T47D (cell line): ENCODE results near the gene ATXN2L.
"Not testable (repeated sequence)": the region's sequence is repeated elsewhere in the genome, so short reads cannot be mapped to it uniquely, and the experiment has no call there.

Experiments
- DNase-seq, 2 experiments: peaks; one replicate each; pipeline versions ENCODE4 v3.0.0 to v3.0.0-alpha.2; 2011 to 2012; ENCODE audit warnings: low read depth in 1 of 2, low spot score in 1 of 2
- JUND ChIP-seq: IDR thresholded peaks from 2 replicates; pipeline ENCODE4 v1.6.1; 2012; ENCODE audit warnings: low read depth
- in situ Hi-C: cut with HindIII; loops from 2 replicates; pipeline ENCODE4 v1.10.0; 2016; ENCODE audit warnings: low sequenced_read_pairs, low pct_unique_long_range_greater_than_20kb

Gene ATXN2L, protein sequence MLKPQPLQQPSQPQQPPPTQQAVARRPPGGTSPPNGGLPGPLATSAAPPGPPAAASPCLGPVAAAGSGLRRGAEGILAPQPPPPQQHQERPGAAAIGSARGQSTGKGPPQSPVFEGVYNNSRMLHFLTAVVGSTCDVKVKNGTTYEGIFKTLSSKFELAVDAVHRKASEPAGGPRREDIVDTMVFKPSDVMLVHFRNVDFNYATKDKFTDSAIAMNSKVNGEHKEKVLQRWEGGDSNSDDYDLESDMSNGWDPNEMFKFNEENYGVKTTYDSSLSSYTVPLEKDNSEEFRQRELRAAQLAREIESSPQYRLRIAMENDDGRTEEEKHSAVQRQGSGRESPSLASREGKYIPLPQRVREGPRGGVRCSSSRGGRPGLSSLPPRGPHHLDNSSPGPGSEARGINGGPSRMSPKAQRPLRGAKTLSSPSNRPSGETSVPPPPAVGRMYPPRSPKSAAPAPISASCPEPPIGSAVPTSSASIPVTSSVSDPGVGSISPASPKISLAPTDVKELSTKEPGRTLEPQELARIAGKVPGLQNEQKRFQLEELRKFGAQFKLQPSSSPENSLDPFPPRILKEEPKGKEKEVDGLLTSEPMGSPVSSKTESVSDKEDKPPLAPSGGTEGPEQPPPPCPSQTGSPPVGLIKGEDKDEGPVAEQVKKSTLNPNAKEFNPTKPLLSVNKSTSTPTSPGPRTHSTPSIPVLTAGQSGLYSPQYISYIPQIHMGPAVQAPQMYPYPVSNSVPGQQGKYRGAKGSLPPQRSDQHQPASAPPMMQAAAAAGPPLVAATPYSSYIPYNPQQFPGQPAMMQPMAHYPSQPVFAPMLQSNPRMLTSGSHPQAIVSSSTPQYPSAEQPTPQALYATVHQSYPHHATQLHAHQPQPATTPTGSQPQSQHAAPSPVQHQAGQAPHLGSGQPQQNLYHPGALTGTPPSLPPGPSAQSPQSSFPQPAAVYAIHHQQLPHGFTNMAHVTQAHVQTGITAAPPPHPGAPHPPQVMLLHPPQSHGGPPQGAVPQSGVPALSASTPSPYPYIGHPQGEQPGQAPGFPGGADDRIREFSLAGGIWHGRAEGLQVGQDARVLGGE

DNA sequence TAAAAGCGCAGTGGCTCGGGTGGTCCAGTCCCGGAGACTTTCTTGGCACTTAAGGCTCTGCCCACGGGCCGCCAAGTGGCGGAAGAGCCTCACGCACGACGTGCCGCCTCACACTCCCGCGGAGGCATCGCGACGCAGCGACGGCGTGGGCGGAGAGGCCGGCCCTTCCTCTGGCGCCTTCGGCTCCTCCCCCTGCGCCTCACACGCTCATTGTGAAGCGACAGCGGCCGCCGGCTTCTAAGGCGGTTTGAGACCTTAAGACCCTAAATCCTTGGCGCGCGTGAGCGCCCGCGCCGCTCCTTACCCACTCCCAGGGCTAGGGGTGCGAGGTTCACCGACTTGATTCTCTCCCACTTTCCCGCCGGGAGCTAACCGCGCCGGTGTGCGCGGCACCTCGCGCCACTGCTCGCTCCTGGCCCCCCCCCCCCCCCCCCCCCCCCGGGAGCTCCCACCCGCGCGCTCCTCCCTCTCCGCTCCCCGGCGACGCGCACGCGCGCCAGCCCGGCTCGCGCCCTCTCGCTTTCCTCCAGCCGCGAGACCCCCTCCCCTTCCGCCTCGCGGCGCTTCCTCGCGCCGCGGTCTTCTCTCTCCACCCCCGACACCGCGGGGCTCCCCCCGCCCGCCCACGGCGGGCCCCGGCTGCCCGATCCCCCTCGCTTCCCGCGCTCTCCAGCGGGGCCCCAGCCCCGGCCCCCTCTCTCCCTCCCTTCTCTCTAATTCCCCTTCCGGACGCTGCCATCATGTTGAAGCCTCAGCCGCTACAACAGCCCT, at the start of gene ATXN2L:
TSS of gene ATXN2L (plus strand) at position 480 of the 771 bp plus-strand sequence. CDS start at position 741, 261 bp downstream.
- in situ Hi-C loops, result no loop called here
- TF ChIP-seq JUND, result no peak
- peak; percentile 80 to 98 for DNase-seq

DNA sequence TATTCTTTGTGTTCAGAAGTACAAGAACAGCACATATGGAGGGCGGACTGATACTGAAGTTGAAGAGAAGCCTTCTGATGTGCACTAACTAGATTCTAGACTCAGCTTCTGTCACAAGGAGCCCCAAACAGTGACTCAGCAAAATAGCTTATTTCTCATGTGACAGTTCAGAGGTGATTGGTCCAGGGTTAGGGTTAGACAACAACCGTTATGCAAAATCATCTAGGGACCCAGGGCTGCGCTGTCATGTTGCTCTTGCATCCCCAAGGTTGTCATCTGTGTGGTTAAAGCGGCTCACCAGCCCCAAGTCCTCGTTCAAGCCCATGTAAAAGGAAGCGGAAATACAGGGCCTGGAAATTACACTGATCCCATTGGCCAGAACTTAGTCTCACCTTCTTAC, 41.1 kb upstream of the ATXN2L start:
- in situ Hi-C loops, DNase-seq: not testable (repeated sequence)

DNA sequence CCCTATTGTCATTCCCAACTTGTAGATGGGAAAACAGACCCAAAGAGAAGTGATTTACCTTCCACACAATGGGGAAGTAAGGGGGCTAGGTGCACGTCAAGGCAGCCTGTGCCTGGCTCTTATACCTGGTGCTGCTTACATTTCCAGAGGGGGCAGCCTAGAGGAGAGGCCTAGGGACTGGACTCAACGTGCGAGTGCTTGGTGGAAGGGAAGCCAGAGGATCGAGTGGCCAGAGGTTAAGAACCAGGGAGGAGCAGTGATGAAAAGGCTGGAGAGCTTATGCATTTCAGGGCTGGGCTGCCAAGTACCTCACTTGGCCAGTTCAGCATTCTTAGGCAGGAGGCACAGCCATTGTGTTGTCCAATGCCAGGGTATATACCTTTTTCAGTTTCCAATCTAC, 40.4 kb upstream of the ATXN2L start:
- in situ Hi-C loops, result not testable (repeated sequence)

GRCh38 chr16:28802235-28803019, 20.4 kb upstream of the ATXN2L start:
- DNase-seq, result peak in 1 of 2 experiments; percentile 88
- in situ Hi-C loops, result not testable (repeated sequence)

More for the DNA sequence above, 40.4 kb upstream of the ATXN2L start:
- DNase-seq, result not testable (repeated sequence)

DNA sequence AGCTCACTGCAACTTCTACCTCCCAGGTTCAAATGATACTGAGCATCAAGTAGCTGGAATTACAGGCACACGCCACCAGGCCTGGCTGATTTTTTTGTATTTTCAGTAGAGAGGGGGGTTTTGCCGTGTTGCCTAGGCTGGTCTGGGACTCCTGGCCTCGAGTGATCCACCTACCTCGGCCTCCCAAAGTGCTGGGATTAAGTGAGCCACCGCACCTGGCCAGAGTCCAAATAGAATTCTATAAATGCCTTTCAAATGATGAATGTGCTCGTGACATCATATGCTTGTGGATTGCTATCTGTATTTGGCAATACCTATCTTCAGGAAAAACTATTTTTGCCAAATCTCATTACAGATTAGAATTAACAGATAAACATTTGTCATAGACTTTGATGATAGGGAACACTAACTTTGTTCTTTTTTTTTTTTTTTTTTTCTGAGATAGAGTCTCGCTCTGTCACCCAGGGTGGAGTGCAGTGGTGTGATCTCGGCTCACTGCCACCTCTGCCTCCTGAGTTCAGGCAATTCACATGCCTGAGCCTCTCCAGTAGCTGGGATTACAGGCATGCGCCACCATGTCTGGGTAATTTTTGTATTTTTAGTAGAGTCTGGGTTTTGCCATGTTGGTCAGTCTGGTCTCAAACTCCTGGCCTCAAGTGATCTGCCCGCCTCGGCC, 15.2 kb upstream of the ATXN2L start:
- in situ Hi-C loops, DNase-seq: not testable (repeated sequence)

DNA sequence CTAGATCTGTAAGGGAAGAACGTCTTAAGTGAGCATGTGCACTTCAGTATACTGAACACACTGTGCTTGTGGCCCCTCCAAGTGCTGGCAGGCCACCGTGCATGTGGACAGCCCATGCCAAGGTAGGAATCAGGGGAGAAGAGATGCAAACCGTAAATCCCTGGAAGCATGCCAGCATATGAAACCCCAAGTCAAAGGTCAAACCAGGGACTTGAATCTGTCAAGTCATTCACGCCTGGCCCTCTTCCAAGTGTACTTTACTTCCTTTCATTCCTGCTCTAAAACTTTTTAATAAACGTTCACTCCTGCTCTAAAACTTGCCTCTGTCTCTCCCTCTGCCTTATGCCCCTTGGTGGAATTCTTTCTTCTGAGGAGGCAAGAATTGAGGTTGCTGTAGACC, 2.8 kb upstream of the ATXN2L start:
- in situ Hi-C loops, result no loop called here
- TF ChIP-seq JUND, result no peak
- DNase-seq, result no peak

- DNase-seq, in situ Hi-C loops: not testable (repeated sequence)
Observed at GRCh38 chr16:28820546-28820945, 2.3 kb upstream of the ATXN2L start.

GRCh38 chr16:28821874-28822519, 802 bp upstream of the ATXN2L start:
- in situ Hi-C loops, result no loop called here
- DNase-seq, result no peak
- no peak for TF ChIP-seq JUND

DNA sequence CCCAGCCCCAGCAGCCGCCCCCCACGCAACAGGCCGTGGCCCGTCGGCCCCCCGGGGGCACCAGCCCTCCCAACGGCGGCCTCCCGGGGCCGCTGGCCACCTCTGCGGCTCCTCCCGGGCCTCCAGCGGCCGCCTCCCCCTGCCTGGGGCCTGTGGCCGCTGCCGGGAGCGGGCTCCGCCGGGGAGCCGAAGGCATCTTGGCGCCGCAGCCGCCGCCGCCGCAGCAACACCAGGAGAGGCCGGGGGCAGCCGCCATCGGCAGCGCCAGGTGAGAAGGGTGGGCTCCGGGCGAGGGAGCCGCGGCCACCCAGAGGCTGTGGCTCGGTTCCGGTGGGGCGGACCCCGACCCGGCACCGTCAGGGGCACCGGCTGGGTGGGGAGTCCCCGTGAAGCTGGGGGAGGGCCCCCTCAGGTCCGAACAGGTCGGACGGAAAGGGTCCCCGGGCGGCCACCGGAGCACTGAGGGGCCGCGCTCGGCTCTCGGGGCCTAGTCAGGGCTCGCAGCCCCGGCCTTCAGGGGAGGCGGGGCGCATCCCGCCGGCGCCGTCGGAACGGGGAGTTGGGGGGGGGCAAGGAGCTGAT, 583 bp downstream of the ATXN2L start:
- in situ Hi-C loops, result no loop called here
- no peak for TF ChIP-seq JUND
- no peak for DNase-seq

DNA sequence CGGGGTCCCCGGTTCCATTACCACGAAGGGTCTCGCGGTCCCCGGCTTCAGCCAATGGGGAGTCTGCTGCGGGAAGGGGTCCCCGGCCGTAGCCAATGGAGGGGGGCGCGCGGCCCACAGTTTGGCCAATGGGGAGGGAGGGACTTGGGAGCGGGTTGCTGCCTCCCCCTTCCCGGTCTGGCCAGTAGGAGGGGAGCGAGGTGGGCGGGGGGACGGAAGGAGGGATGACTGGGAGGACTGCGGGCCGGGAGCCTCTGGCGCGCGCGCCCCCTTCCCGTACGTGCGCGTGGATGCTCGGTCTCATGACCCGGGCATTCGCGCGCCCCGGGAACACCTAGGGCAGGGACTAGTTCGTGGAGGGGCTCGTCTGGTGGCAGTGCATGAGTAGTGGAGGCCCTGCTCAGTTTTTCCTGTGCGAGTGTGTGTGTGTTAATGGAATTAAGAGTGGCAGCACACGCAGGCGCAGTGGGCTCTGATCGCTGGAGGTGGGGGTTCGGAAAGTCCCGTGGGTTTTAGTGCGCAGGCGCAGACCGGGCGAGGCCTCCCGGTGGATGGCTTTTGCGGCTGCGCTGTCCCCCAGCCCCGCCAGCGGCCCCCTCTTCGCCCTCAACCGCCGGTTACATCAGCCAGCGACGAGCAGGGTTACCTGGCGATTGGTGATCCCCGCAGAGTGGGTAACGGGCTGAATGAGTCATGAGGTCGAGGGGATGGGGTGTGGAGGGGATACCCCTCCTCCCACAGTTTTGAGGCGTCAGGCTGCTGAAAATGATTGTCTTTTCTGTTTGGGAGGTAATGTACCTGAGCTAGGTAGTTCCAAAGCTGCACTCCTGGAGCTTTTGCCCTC, 1.3 kb downstream of the ATXN2L start:
- TF ChIP-seq JUND, result no peak
- in situ Hi-C loops, result no loop called here
- DNase-seq, result peak; percentile 91 to 98
